Measurements from ENCODE around the gene C1QTNF9B. TPM values are rescaled to one million over a fixed set of nuclear protein-coding genes. Genes with fewer than 3 reads are reported as not detected.
A peak's percentile ranks its signal among the peaks of the same experiment; 100 is the strongest.

C1QTNF9B gene
- total and polyA plus RNA-seq, 2 donors (not counting 1 experiment from before 2014, with no cell fraction given): not detected

GRCh38 chr13:23870356-23871140 is 26.8 kb downstream of the C1QTNF9B start:
- POLR2A ChIA-PET: no interaction called here
- peak; percentile 60 for DNase-seq

More at GRCh38 chr13:23870356-23871140, 26.8 kb downstream of the C1QTNF9B start:
- ATAC-seq (ENCODE audit: low read depth): peak; percentile 67
- Histone ChIP-seq H3K4me1 (ENCODE audit: control insufficient read depth in 2 of 2, insufficient read depth in 2 of 2, low read length in 2 of 2) (peaks cover 14 to 17% of the 10 kb centered on the region in 2 donors), H3K4me3 (ENCODE audit: control extremely low read depth in 1 of 5, extremely low read depth in 1 of 5, insufficient read depth in 1 of 5, low read depth in 2 of 5, low read length in 4 of 5) (no peak overlapping the region), H2AFZ (ENCODE audit: insufficient read depth, low read depth, low read length, poor library complexity, severe bottlenecking) (no peak overlapping the region), H3K9ac (ENCODE audit: low read length) (no peak overlapping the region), H3K36me3 (replicated peaks in 1 of 2; ENCODE audit: control extremely low read depth in 1 of 2, control insufficient read depth in 1 of 2, extremely low read depth in 1 of 2, insufficient read depth in 2 of 2, low read length in 1 of 2) (peaks cover 0 to 2% of the 10 kb centered on the region in 2 experiments), H3K27me3 (replicated peaks in 1 of 4; ENCODE audit: control extremely low read depth in 1 of 4, control insufficient read depth in 3 of 4, insufficient read depth in 4 of 4, low read length in 3 of 4) (no peaks in the 10 kb centered on the region), H3K27ac (ENCODE audit: low read length in 2 of 2) (no peak overlapping the region), H4K20me1 (ENCODE audit: control insufficient read depth, insufficient read depth, low read length, poor library complexity, severe bottlenecking) (no peaks in the 10 kb centered on the region), H3K79me2 (ENCODE audit: control insufficient read depth, insufficient read depth, low read length) (no peaks in the 10 kb centered on the region), H3K4me2 (replicated peaks; ENCODE audit: low read depth, low read length, poor library complexity, severe bottlenecking) (peak overlapping the region; percentile 8), H3K9me3 (ENCODE audit: control extremely low read depth in 1 of 3, control insufficient read depth in 2 of 3, insufficient read depth in 1 of 3, low read length in 2 of 3) (no peaks in the 10 kb centered on the region)
- H3K27ac Mint-ChIP-seq: no peak overlapping the region
- no peak overlapping the region for H3K4me3 Mint-ChIP-seq
- CTCF ChIA-PET: interaction anchor here (0.8 to 1.5 kb wide), 7 partner anchors 19 to 403 kb away, joined by 3 to 10 read pairs (median 5); partner anchors contain the start of gene MIPEP
- intact Hi-C loops (cut with micrococcal nuclease): loop anchor here (1.0 to 5.0 kb wide), 10 partner anchors 19 to 486 kb away; partner anchors contain the start of gene MIPEP
- no peak for TF ChIP-seq EZH2 (IDR thresholded peaks at IDR 0.05; ENCODE audit: borderline replicate concordance, insufficient read depth, low read depth, low read length, poor library complexity, severe bottlenecking)
- TF ChIP-seq, protein P1, sequence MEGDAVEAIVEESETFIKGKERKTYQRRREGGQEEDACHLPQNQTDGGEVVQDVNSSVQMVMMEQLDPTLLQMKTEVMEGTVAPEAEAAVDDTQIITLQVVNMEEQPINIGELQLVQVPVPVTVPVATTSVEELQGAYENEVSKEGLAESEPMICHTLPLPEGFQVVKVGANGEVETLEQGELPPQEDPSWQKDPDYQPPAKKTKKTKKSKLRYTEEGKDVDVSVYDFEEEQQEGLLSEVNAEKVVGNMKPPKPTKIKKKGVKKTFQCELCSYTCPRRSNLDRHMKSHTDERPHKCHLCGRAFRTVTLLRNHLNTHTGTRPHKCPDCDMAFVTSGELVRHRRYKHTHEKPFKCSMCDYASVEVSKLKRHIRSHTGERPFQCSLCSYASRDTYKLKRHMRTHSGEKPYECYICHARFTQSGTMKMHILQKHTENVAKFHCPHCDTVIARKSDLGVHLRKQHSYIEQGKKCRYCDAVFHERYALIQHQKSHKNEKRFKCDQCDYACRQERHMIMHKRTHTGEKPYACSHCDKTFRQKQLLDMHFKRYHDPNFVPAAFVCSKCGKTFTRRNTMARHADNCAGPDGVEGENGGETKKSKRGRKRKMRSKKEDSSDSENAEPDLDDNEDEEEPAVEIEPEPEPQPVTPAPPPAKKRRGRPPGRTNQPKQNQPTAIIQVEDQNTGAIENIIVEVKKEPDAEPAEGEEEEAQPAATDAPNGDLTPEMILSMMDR (IDR thresholded peaks at IDR 0.05): no peak
- no peaks in the 10 kb centered on the region for H3K27me3 Mint-ChIP-seq
- H3K4me1 Mint-ChIP-seq: peaks cover 18% of the 10 kb centered on the region
- no peaks in the 10 kb centered on the region for H3K9me3 Mint-ChIP-seq (ENCODE audit: insufficient read depth)
- WGBS (ENCODE audit: insufficient coverage): 51% methylated on average over 9 of the region's 12 CpGs
